ENCODE results near the gene PRSS36.
"Not testable (repeated sequence)": the region's sequence is repeated elsewhere in the genome, so short reads cannot be mapped to it uniquely, and the experiment has no call there.

The PRSS36 gene

DNA sequence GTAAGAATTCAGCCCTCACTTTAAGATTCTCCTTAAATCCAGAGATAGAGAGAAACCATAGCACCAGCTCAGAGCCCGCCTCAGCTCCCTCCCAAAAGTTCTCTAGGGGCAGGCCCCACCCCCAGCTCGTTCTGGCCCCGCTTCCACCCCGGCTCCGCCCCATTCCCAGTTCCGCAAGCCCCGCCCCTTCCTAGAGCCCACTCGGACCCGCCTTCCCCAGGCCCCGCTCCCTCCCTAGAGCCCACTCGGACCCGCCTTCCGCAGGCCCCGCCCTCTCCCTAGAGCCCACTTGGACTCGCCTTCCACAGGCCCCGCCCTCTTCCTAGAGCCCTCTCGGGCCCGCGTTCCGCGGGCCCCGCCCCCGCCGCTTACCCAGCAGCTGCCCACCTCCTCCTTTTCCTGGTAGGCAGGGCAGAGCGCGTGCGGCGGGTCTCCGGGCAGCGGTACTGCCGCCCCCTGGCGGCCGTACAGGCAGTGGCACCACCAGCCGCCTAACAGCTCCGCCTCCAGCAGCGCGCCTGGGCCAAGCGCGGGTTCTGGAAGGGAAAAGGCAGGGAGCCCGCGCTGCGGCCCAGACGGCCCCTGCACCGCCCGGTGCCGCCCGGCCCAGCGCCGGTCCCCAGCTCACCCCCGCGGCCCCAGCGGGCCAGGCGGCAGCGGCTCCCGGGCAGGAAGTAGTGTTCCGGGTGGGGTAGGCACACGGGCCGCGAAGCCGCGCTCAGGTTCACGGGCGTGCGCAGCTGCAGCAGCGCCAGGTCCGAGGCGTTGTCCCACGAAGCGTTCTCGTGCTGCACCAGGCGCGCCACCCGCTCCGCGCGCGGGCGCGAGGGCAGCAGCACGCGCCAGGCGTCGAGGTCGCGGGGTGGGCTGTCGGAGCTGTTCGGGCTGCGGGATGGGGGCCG lies 7.5 kb downstream of the PRSS36 start:
- peak overlapping the region; percentile 98 for H3K27ac ChIP-seq
- peak; percentile 99 for DNase-seq (ENCODE audit: low spot score)
- TF ChIP-seq, protein P1, sequence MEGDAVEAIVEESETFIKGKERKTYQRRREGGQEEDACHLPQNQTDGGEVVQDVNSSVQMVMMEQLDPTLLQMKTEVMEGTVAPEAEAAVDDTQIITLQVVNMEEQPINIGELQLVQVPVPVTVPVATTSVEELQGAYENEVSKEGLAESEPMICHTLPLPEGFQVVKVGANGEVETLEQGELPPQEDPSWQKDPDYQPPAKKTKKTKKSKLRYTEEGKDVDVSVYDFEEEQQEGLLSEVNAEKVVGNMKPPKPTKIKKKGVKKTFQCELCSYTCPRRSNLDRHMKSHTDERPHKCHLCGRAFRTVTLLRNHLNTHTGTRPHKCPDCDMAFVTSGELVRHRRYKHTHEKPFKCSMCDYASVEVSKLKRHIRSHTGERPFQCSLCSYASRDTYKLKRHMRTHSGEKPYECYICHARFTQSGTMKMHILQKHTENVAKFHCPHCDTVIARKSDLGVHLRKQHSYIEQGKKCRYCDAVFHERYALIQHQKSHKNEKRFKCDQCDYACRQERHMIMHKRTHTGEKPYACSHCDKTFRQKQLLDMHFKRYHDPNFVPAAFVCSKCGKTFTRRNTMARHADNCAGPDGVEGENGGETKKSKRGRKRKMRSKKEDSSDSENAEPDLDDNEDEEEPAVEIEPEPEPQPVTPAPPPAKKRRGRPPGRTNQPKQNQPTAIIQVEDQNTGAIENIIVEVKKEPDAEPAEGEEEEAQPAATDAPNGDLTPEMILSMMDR (conservative IDR thresholded peaks at IDR 0.05; ENCODE audit: low read depth): peak; percentile 95
- ChIA-PET POLR2A (ENCODE audit: low non-redundant PET) (interaction anchor here (1.0 to 1.5 kb wide), 3 partner anchors 11 to 731 kb away, joined by 3 to 15 read pairs (median 8); partner anchors contain the start of genes KAT8 and ZNF267), CTCF (interaction anchor here (0.5 to 2.4 kb wide), 22 partner anchors 9 to 311 kb away, joined by 3 to 23 read pairs (median 4); partner anchors contain the start of genes HSD3B7, KAT8 and ZNF668)

DNA sequence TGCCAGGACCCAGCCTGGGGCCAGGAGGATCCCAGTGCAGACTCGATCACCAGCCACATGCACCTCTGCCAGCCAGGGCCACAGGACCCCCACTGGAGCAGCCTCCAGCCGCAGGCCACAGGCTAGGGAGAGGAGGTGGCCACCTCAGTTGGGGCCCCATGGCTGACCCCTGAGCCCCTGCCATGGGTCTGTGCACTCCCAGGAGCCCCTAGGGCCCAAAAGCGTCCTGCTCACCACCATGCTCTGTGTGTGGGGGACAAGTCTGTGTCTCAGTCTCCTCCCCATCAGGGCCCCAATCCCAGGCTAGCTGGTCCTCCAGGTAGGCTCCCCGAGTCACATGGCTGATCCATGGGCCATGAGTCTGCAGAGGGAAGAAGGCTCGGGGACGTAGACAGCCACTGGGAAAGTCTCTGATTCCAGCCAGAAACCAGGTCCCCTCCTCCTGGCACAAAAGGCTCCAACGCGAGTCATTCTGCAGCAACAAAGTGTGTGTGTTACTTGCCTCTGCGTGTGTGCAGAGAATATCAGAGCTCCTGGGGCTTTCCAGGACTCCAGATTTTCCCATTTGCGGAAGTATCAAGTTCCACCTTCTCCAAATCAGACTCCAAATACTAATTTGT lies 8.3 kb downstream of the PRSS36 start:
- H3K27ac ChIP-seq: peak overlapping the region; percentile 98
- ChIA-PET POLR2A (ENCODE audit: low non-redundant PET) (interaction anchor here (1.4 to 1.5 kb wide), 2 partner anchors 10 to 24 kb away, joined by 8 to 15 read pairs; partner anchors contain the start of gene KAT8), CTCF (interaction anchor here (0.7 to 2.4 kb wide), 13 partner anchors 8 to 156 kb away, joined by 3 to 23 read pairs (median 6); partner anchors contain the start of genes HSD3B7, KAT8 and ZNF668)
- TF ChIP-seq, protein P1 (conservative IDR thresholded peaks at IDR 0.05; ENCODE audit: low read depth): no peak
- DNase-seq (ENCODE audit: low spot score): peak; percentile 46

DNA sequence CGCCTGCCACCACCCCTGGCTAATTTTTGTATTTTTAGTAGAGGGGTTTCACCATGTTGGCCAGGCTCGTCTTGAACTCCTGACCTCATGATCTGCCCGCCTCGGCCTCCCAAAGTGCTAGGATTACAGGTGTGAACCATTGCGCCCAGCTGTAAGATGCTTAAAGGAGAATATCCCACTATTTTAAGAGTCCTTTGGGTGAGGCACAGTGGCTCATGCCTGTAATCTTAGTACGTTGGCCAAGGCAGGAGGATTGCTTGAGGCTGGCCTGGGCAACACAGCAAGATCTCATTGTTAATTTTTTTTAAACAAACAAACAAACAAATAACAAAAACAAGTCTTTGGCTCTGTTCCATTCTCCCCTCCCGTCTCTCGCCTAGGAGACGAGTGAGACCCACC lies 8.8 kb downstream of the PRSS36 start:
- DNase-seq (ENCODE audit: low spot score); POLR2A ChIA-PET (ENCODE audit: low non-redundant PET); CTCF ChIA-PET: not testable (repeated sequence)
- peak overlapping the region; percentile 98 for H3K27ac ChIP-seq

DNA sequence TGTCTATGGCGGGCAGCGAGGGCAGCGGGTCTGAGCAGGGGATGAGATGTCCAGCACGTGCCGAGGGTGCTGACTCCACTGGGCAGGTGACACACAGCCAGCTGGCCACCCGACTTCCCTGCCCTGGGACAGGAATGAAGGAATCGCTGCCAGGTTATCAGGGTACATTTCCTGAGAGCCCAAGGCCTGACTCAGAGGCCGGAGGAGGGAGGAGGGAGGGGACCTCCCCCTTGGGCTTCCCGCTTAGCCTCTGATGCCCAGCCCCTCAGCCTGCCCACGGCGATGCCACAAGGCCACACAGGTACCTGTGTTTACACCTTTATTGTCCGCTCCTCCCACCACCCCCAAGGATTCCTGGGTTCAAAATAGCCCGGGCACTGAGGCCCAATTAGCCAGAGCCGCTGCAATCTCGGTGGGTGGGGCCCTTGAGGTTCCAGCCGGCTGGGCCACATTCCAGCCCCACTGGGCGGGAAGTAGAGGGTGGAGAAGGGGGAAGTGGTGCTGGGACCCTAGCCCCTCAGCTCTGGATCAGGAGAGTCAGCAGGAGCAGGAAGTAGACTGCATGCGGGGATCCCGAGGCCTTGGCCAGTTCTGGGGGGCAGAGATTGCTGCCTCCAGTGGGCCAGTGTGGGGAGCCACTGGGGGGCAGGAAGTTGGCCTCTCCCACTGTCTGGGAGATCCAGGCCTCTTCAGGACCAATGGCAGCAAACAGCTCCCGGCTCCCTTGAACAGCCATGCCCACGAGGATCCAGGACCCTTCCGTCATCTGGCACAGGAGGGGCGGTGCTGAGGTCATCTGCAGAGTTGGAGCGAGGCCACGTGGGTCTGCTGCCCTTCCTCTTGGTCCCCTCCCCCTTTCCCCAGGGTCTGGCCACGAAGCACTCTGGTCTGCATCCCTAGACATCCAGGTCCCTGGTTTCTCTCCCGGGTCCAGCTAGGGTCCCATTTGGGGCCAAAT lies 11.0 kb downstream of the PRSS36 start:
- TF ChIP-seq, protein P1 (conservative IDR thresholded peaks at IDR 0.05; ENCODE audit: low read depth): no peak
- DNase-seq (ENCODE audit: low spot score): peak; percentile 91
- POLR2A ChIA-PET (ENCODE audit: low non-redundant PET): interaction anchor here (0.6 kb wide), 1 partner anchor 70 kb away, joined by 3 read pairs; no protein-coding TSS in a partner anchor
- CTCF ChIA-PET: interaction anchor here (0.5 to 1.4 kb wide), 3 partner anchors 154 to 256 kb away, joined by 3 to 9 read pairs (median 4); partner anchors contain the start of gene HSD3B7
- peak overlapping the region; percentile 98 for H3K27ac ChIP-seq

DNA sequence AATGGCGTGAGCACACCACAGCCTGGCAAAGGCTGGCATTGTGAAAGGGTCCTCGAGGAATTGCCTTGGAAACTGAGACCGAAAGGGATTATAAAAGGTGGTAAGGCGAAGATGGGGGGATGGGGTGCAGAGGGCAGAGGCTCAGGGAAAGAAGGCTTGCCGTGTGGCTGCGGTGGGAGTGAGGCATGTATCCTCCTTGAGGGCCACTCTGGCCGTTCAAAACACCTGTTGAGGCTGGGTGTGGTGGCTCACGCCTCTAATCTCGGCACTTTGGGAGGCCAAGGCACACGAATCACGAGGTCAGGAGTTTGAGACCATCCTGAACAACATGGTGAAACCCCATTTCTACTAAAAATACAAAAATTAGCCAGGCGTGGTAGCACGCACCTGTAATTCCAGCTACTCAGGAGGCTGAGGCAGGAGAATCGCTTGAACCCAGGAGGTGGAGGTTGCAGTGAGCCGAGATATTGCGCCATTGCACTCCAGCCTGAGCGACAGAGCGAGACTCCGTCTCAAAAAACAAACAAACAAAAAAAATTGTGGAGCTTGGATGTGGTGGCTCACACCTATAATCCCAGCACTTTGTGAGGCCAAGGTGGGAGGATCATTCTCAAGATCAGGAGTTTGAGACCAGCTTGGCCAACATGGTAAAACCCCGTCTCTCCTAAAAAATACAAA lies 12.9 kb downstream of the PRSS36 start:
- H3K27ac ChIP-seq: peak overlapping the region; percentile 98
- not testable (repeated sequence) for DNase-seq (ENCODE audit: low spot score)
- ChIA-PET CTCF (interaction anchor here (0.8 kb wide), 1 partner anchor 18 kb away, joined by 3 read pairs; no protein-coding TSS in a partner anchor), POLR2A (ENCODE audit: low non-redundant PET) (interaction anchor here (0.6 kb wide), 2 partner anchors 19 kb away, joined by 3 read pairs; partner anchors contain the start of gene KAT8)

DNA sequence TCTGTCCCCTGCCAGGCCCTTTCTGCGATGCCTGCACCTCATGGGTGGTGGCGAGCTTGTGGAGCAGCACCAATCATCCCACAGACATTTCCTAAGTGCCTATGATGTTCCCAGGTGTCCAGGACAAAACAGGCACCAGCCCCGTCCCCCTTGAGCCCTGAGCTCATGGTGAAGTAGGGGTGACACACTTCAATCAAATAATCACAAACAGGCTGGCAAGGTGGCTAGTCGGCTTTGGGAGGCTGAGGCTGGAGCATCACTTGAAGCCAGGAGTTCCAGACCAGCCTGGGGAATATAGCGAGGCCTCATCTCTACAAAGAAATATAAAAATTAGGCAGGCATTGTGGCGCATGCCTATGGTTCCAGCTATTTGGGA lies 13.6 kb downstream of the PRSS36 start:
- TF ChIP-seq, protein P1 (conservative IDR thresholded peaks at IDR 0.05; ENCODE audit: low read depth): no peak
- no peak for DNase-seq (ENCODE audit: low spot score)
- POLR2A ChIA-PET (ENCODE audit: low non-redundant PET): interaction anchor here (0.6 to 1.0 kb wide), 2 partner anchors 19 to 24 kb away, joined by 3 read pairs; partner anchors contain the start of gene KAT8
- CTCF ChIA-PET: interaction anchor here (1.1 kb wide), 1 partner anchor 152 kb away, joined by 6 read pairs; the partner anchor contains the start of gene HSD3B7
- peak overlapping the region; percentile 98 for H3K27ac ChIP-seq

All from RWPE1 (cell line).